Hypothalamus (tissue), 51 donors: ENCODE measurements around the gene GATA6.

Experiments
- DNase-seq, 51 donors: peaks; one replicate each; lab custom pipeline; 2025; lab: John Stamatoyannopoulos, UW

GATA6 gene

DNA sequence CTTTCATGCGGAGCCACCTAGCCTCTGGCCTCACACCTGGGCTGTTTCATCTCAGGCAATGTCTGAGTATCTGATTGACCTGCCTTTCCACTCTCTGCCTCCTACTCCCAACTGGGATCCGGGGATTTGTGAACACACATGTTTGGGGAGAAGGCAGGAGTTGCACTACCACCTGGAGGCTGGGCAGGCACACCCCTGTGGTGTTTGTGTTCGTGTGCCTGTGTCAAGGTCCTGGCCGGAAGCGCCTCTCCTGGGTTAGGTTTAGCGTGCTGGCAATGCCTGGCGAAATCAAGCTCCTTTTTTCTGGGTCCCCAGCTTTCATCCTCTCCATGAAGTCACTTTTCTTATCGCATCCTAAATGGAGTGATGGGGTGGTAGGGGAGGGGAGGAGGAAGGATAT lies 63.9 kb downstream of the GATA6 start:
- DNase-seq = no peak

- no peak for DNase-seq
Measured at GRCh38 chr18:22238036-22238435, 68.6 kb downstream of the GATA6 start.

GRCh38 chr18:22238681-22239080 lies 69.3 kb downstream of the GATA6 start:
- DNase-seq = no peak

GRCh38 chr18:22241921-22242361 lies 72.6 kb downstream of the GATA6 start:
- DNase-seq = no peak

DNA sequence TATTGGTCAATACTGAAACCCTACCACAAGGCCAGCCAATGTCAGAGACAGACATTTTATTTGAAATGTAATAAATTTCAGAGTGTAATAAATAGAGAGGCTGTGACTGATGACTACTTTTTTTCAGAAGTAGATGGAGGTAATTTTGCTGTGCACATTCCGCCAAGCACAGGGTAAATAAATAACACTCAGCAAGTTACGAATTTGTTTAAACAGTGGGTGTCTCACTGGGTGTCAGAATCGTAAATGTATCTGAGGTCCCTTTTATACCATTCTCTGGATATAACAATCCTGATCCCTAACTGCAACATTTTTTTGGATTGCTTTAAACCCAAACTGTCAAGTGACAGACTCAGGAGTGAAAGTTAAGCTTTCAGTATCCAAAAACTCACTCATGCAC lies 74.1 kb downstream of the GATA6 start:
- no peak for DNase-seq

DNA sequence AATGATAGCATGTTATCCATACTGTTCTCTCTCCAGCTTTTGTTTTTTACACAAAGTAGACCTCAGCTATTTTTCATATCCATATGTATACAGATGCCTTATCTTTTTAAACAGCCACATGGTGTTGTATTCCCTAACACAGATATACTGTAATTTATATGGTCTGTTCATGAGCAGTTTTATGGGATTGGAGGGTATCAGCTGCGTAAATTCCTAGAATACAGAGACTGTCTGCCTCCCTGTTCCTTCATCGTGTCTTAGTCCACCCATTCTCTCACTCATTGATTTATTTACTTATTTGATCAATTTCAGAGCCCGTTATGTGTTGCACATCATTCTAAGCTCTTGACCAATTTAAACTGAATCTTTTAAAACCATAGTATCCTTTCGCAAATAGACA lies 80.6 kb downstream of the GATA6 start:
- no peak for DNase-seq

GRCh38 chr18:22250591-22250996 lies 81.2 kb downstream of the GATA6 start:
- DNase-seq = no peak
